Ovary (tissue), 9 donors: ENCODE data around the gene PMP22. TPM values are rescaled to one million over a fixed set of nuclear protein-coding genes. Genes with fewer than 3 reads are reported as not detected.

Source experiments
- DNase-seq, 5 donors: peaks; one replicate each; pipeline ENCODE4 v3.0.0-alpha.2; 2019 to 2020
- H3K27ac ChIP-seq, 2 donors: fragments of 200-600 bp; one replicate each; pipeline versions ENCODE4 v1.5.1 to v1.8.0; 2019 to 2022
- H3K27me3 ChIP-seq: fragments of 200-600 bp; one replicate; pipeline ENCODE4 v1.8.0; 2022
- H3K36me3 ChIP-seq: fragments of 200-600 bp; sonication (generic); one replicate; pipeline ENCODE4 v1.5.1; 2019
- H3K4me1 ChIP-seq: one replicate; pipeline ENCODE4 v1.8.1; 2013; ENCODE audit warnings: mild to moderate bottlenecking, moderate library complexity; ENCODE audit not compliant: insufficient read depth
- H3K4me3 ChIP-seq: fragments of 200-600 bp; sonication (generic); one replicate; pipeline ENCODE4 v1.5.1; 2017
- H3K9me3 ChIP-seq, 2 donors: fragments of 200-600 bp in 1 of 2; sonication (generic) in 1 of 2; one replicate each; pipeline versions ENCODE4 v1.5.1 to v1.8.1; 2013 to 2019; ENCODE audit warnings: mild to moderate bottlenecking in 1 of 2, moderate library complexity in 1 of 2
- CTCF ChIP-seq, 3 donors: fragments of 450-650 bp in 2 of 3; fragments of 200-600 bp in 1 of 3; IDR thresholded peaks; one replicate each; pipeline versions ENCODE4 v1.5.1 to v1.8.0; 2016 to 2022; ENCODE audit warnings: antibody characterized with exemption in 3 of 3, mild to moderate bottlenecking in 1 of 3
- EP300 ChIP-seq: sonication (generic); formaldehyde crosslinking; IDR thresholded peaks from one replicate; pipeline ENCODE4 v1.6.1; 2017; ENCODE audit warnings: antibody characterized with exemption
- POLR2A ChIP-seq: fragments of 450-650 bp; IDR thresholded peaks from one replicate; pipeline ENCODE4 v1.6.1; 2017; ENCODE audit warnings: antibody characterized with exemption, mild to moderate bottlenecking, moderate library complexity
- WGBS, 3 donors: extraction: QIAGEN DNeasy Blood & Tissue Kit in 1 of 3; methylation state at CpG; one replicate each; pipeline versions ENCODE4 v1.1.5 to v1.1.7; 2013 to 2017; 5-methylcytosine and 5-hydroxymethylcytosine counted together
- intact Hi-C, 4 donors: fragments of 100-400 bp; cut with DNase I; formaldehyde crosslinking; loops; one replicate each; pipeline versions ENCODE4 v1.11.0 to v1.15.1; 2022 to 2023
- polyA plus RNA-seq, 2 donors: library from polyadenylated mRNA; stranded (reverse); fragments of 200-250 nt in 1 of 2; fragments of 350-450 nt in 1 of 2; fragmentation: Illumina TruSeq in 1 of 2; extraction: RNeasy Lipid Tissue Mini Kit (QIAGEN cat#74804) in 1 of 2; gene quantifications; one replicate each; pipeline ENCODE4 v1.2.3, GENCODE V29; 2013 to 2014
- total RNA-seq, 7 donors: library from RNA; depleted of rRNA in 2 of 7; stranded (reverse); fragments of >200 nt in 2 of 7; fragmentation: NEBNext Ultra II Directional in 3 of 7; extraction: Animal tissue kit (Norgen Biotek cat#: 25700) in 3 of 7; gene quantifications; one replicate each; pipeline versions ENCODE4 v1.1.0 to v1.2.4, GENCODE V29; 2016 to 2023
- donor health status: DM: no; HTN: no; CAD: no; lungs with moderate emphysema.
- donor health status: DM: no; HTN: no; CAD: no.
- donor health status: Bipolar disorder and iron deficiency.
- donor health status: DM: yes; HTN: yes; CAD: no.
- donor health status: DM: no; HTN: no; CAD: no.
- donor health status: DM: yes; HTN: yes; CAD: no.

Gene PMP22
- total and polyA plus RNA-seq, 9 donors: 48.3 to 251 (median 112) TPM

DNA sequence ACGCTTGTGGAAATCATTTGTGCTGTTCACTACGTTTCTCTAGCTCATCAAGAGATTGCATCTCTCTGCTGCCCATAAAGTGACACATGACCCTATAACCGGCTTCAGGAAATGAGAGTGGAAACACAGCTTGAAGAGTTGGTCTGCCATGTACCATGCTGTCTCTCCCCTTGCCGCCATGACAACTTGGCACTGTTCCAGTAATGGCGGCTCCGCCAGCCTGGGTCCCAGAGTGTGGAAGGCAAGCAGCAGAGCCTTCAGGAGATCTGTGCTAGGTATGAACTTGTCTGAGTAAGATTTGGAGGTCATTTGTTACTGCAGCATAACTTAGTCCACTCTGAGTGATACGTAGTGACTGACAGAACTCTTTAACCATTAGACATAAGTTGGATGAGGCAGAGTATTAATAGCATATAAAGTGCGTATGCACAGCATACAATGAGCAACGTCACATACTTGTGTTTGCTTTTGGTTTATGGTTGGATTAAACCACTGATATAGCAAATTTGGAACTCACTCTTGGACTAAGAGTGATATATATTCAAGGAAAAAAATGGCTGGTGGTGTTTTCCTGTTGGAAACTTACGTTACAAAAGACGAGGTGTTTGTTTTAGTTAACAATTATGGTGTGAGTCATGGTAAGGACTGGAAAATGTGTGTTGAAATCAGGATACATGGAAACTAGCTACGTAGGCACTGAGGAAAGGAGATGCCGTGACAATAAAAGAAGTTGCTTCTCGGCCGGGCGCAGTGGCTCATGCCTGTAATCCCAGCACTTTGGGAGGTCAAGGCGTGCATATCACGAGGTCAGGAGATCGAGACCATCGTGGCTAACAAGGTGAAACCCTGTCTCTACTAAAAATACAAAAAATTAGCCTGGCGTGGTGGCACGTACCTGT lies 24.4 kb upstream of the PMP22 start:
- intact Hi-C loops: no loop called here
- H3K36me3 ChIP-seq: no peaks in the 10 kb centered on the region
- H3K4me1 ChIP-seq: no peaks in the 10 kb centered on the region
- no peak for DNase-seq
- no peak overlapping the region for H3K27ac ChIP-seq
- no peak for TF ChIP-seq EP300
- TF ChIP-seq CTCF (IDR thresholded peaks at IDR 0.05): no peak
- no peaks in the 10 kb centered on the region for H3K27me3 ChIP-seq
- H3K4me3 ChIP-seq: no peak overlapping the region
- H3K9me3 ChIP-seq: no peaks in the 10 kb centered on the region
- 86 to 91% (median 88%) methylated on average over 22 of the region's 22 CpGs for WGBS, 3 donors

GRCh38 chr17:15288859-15289258 lies 23.7 kb upstream of the PMP22 start:
- TF ChIP-seq CTCF (IDR thresholded peaks at IDR 0.05) (no peak), POLR2A (no peak), EP300 (no peak)
- Histone ChIP-seq H3K27ac (no peak overlapping the region), H3K4me1 (no peaks in the 10 kb centered on the region), H3K36me3 (no peaks in the 10 kb centered on the region), H3K4me3 (no peak overlapping the region), H3K27me3 (no peaks in the 10 kb centered on the region), H3K9me3 (no peaks in the 10 kb centered on the region)
- intact Hi-C loops: no loop called here
- no peak for DNase-seq
- WGBS, 3 donors: 45 to 69% (median 67%) methylated on average over 1 of the region's 1 CpG

- intact Hi-C loops: no loop called here
- DNase-seq: no peak
- WGBS, 3 donors: 35 to 50% (median 39%) methylated on average over 4 of the region's 4 CpGs
- no peaks in the 10 kb centered on the region for H3K9me3 ChIP-seq
- H3K27me3 ChIP-seq: no peaks in the 10 kb centered on the region
- no peaks in the 10 kb centered on the region for H3K36me3 ChIP-seq
- H3K4me3 ChIP-seq: no peak overlapping the region
- no peak overlapping the region for H3K27ac ChIP-seq
- H3K4me1 ChIP-seq: no peaks in the 10 kb centered on the region
- no peak for TF ChIP-seq POLR2A
- no peak for TF ChIP-seq EP300
- no peak for TF ChIP-seq CTCF (IDR thresholded peaks at IDR 0.05)
These were observed 22.6 kb upstream of the PMP22 start for GRCh38 chr17:15287538-15288267.

DNA sequence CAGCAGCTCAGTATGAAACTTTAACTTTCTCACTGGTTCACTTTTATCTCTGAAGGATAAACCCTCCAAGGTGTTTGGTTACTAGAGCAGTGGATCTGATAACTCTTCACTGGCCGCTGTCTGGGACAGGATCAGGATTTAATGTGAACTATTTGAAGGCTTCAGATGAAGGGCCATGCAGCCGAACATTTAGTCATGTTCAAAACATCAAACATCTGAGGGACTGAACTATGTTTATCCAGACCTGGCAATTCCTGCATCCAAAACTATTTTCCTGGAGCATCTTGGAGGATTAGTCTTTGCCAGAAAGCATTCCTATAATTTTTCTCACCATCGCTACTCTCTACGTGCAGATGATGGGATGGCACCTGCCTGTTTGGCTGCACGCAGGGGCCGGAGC lies 20.3 kb upstream of the PMP22 start:
- Histone ChIP-seq H3K36me3 (no peaks in the 10 kb centered on the region), H3K9me3 (no peaks in the 10 kb centered on the region), H3K4me3 (no peak overlapping the region), H3K27me3 (no peaks in the 10 kb centered on the region), H3K27ac (no peak overlapping the region), H3K4me1 (no peaks in the 10 kb centered on the region)
- TF ChIP-seq CTCF (IDR thresholded peaks at IDR 0.05): no peak
- WGBS, 3 donors: 43 to 53% (median 49%) methylated on average over 6 of the region's 6 CpGs
- intact Hi-C loops: no loop called here
- no peak for DNase-seq
